Muscle of leg (tissue), 11 donors: ENCODE data around the gene ADO. TPM values are rescaled to one million over a fixed set of nuclear protein-coding genes. Genes with fewer than 3 reads are reported as not detected.

ENCODE experiments used
- DNase-seq: peaks from one replicate; pipeline ENCODE4 v3.0.0; 2013
- H3K27ac ChIP-seq: one replicate; pipeline ENCODE4 v1.5.1; 2013; ENCODE audit warnings: mild to moderate bottlenecking, low read length, control low read depth
- H3K27me3 ChIP-seq: one replicate; pipeline ENCODE4 v1.6.1; 2013; ENCODE audit warnings: low read length; ENCODE audit not compliant: control insufficient read depth, insufficient read depth
- H3K36me3 ChIP-seq: one replicate; pipeline ENCODE4 v1.6.1; 2013; ENCODE audit warnings: low read length; ENCODE audit not compliant: control insufficient read depth, insufficient read depth
- H3K4me1 ChIP-seq: one replicate; pipeline ENCODE4 v1.6.1; 2013; ENCODE audit warnings: low read length; ENCODE audit not compliant: control insufficient read depth, insufficient read depth
- H3K4me3 ChIP-seq: one replicate; pipeline ENCODE4 v1.5.1; 2013; ENCODE audit warnings: low read length, control low read depth
- H3K9me3 ChIP-seq: replicated peaks from 2 replicates; pipeline ENCODE4 v1.6.1; 2013; ENCODE audit warnings: low read depth, low read length; ENCODE audit not compliant: control insufficient read depth
- WGBS: methylation state at CpG from one replicate; pipeline ENCODE4 v1.1.5; 2013; ENCODE audit warnings: missing lambda C conversion rate; ENCODE audit not compliant: insufficient coverage; 5-methylcytosine and 5-hydroxymethylcytosine counted together
- polyA plus RNA-seq, 8 donors: library from polyadenylated mRNA; unstranded; fragments of 120-200 nt; gene quantifications; one replicate each; pipeline versions ENCODE4 v1.2.1 to v1.2.3, GENCODE V29; 2013; ENCODE audit warnings: inconsistent platforms in 1 of 8, low replicate concordance in 1 of 8; ENCODE audit not compliant: insufficient read length in 8 of 8, insufficient read depth in 1 of 8
- total RNA-seq: library from RNA; stranded (reverse); fragments of 120-200 nt; gene quantifications from one replicate; pipeline ENCODE4 v1.2.4, GENCODE V29; 2013

Gene ADO
- total and polyA plus RNA-seq, 9 donors: 14.3 to 19.5 (median 16.6) TPM

- Histone ChIP-seq H3K27ac (no peak overlapping the region), H3K27me3 (no peaks in the 10 kb centered on the region), H3K36me3 (no peaks in the 10 kb centered on the region), H3K4me1 (no peaks in the 10 kb centered on the region), H3K4me3 (no peak overlapping the region), H3K9me3 (no peaks in the 10 kb centered on the region)
- no peak for DNase-seq
- 38% methylated on average over 1 of the region's 2 CpGs for WGBS
Observed at GRCh38 chr10:62831346-62831745, 26.8 kb downstream of the ADO start.

DNA sequence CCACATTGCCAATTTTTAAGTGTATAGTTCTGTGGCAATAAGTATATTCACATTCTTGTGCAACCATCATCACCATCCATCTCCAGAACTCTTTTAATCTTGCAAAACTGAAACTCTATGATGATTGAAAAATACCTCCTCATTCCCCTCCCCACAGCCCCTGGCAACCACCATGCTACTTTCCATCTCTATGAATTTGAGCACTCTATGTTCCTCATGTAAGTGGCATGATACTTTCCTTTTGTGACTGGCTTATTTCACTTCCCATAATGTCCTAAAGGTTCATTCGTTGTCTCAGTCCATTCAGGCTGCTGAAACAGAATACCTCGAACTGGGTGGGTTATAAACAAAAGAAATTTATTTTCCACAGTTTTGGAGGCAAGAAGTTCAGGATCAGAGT is 35.1 kb downstream of the ADO start:
- H3K36me3 ChIP-seq: no peaks in the 10 kb centered on the region
- no peaks in the 10 kb centered on the region for H3K4me1 ChIP-seq
- H3K9me3 ChIP-seq: no peaks in the 10 kb centered on the region
- no CpG with 5 or more reads among the region's 2 CpGs for WGBS
- no peak for DNase-seq
- no peak overlapping the region for H3K27ac ChIP-seq
- H3K27me3 ChIP-seq: no peaks in the 10 kb centered on the region
- H3K4me3 ChIP-seq: no peak overlapping the region

- Histone ChIP-seq H3K9me3 (peaks cover 4% of the 10 kb centered on the region), H3K27ac (no peak overlapping the region), H3K27me3 (no peaks in the 10 kb centered on the region), H3K36me3 (no peaks in the 10 kb centered on the region), H3K4me1 (no peaks in the 10 kb centered on the region), H3K4me3 (no peak overlapping the region)
- DNase-seq: no peak
- no CpG with 5 or more reads among the region's 1 CpG for WGBS
Observed at GRCh38 chr10:62842983-62843382, 38.5 kb downstream of the ADO start.

DNA sequence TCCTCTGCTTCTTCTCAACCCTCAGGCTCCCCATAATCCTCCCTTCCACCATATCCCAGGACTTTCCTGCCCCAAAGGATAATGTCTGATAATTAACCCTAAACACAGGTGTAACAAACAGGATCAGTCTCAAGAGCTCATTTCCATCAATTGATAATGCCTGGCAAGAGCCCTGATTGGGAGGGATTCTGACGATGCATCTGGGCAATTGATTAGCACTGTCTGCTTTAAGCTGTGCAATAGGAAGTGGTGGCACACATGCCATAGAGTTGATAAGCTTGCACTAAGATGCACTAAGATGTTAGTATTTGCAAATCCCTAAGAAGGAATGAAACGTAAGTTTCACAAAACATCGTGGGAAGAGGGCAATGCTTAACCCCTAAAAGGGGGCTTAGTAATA is 39.1 kb downstream of the ADO start:
- no peaks in the 10 kb centered on the region for H3K4me1 ChIP-seq
- 50% methylated on average over 1 of the region's 3 CpGs for WGBS
- H3K27me3 ChIP-seq: no peaks in the 10 kb centered on the region
- H3K9me3 ChIP-seq: peaks cover 5% of the 10 kb centered on the region
- no peak overlapping the region for H3K4me3 ChIP-seq
- no peak overlapping the region for H3K27ac ChIP-seq
- H3K36me3 ChIP-seq: no peaks in the 10 kb centered on the region
- no peak for DNase-seq

DNA sequence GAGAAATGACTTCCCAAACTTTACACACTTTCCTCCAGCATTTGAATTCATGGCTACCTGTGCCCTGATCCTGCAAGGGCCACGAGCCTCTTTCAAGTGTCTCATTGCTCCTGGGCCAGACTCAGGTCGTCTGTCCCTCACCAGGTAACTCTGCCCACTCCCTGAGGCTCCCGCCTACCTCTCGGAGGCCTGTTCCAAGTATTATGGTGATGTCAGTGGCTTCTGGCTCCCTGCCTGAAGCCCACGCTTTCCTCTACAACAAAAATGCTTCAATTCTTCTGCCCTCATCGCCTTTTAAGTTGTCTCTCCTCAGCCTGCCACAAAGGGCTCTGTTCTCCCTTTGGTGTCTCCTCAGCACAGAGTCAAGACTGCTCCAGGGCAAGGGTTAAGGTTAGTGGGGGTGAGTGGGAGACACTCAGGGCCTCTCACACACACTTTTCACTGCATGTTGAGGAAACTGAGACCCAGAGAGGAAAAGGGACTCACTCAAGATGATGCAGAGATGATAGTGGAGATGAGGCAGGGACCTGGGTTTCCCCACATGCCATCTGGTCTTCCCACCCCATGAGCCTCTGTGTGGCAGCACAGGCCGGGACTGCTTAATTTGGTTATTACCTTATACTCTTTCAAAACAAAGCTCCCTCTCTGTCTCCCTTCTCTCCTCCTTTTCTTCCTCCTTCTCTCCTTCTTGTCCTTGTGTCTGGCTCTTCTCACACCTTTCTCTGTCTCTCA is 39.9 kb downstream of the ADO start:
- Histone ChIP-seq H3K4me3 (no peak overlapping the region), H3K9me3 (peaks cover 5% of the 10 kb centered on the region), H3K27me3 (no peaks in the 10 kb centered on the region), H3K4me1 (no peaks in the 10 kb centered on the region), H3K36me3 (no peaks in the 10 kb centered on the region), H3K27ac (no peak overlapping the region)
- WGBS: 50% methylated on average over 2 of the region's 7 CpGs
- no peak for DNase-seq

DNA sequence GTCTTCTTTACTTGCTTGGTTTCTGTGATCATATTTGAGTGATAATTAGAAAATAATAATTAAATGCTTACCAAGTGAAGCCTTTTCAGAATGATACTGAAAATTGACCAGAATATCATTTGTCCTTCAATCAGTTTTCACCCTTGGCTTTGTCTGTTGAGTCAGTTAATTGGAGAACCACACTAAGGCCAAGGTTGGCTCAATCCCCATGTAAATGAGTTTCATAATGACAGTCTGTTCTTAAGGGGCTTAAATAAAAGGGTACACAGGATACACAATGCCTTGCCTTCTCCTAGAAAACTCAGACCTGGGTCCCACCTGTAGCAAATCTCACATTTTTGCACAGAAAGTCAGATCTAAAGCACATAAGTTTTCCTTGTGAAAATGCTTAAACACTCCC is 42.9 kb downstream of the ADO start:
- Histone ChIP-seq H3K27me3 (no peaks in the 10 kb centered on the region), H3K4me1 (no peaks in the 10 kb centered on the region), H3K36me3 (no peaks in the 10 kb centered on the region), H3K9me3 (peaks cover 5% of the 10 kb centered on the region), H3K27ac (no peak overlapping the region), H3K4me3 (no peak overlapping the region)
- no peak for DNase-seq

GRCh38 chr10:62850646-62851045 is 46.1 kb downstream of the ADO start:
- Histone ChIP-seq H3K4me1 (no peaks in the 10 kb centered on the region), H3K36me3 (no peaks in the 10 kb centered on the region), H3K27me3 (no peaks in the 10 kb centered on the region), H3K27ac (no peak overlapping the region), H3K9me3 (peaks cover 5% of the 10 kb centered on the region), H3K4me3 (no peak overlapping the region)
- DNase-seq: no peak
- 69% methylated on average over 1 of the region's 3 CpGs for WGBS

DNA sequence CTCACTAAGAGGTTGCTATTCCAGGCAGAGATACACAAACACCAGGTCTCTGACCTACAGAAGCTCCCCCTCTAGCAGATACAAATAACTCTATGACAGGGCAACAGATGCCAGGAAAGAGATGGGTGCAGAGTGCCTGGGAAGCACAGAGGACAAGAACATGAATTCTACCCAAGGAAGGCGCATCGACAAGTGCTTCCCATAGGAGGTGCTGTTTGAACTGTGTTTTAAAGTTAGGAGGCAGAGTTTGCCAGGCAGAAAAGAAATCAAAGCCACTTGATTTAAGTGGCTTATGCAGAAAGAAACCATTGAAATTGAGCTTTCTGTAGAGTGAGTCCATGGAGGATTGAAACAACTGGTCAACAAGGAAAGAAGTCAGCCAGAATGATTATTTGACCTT is 46.9 kb downstream of the ADO start:
- no peaks in the 10 kb centered on the region for H3K36me3 ChIP-seq
- no peak overlapping the region for H3K27ac ChIP-seq
- no peaks in the 10 kb centered on the region for H3K4me1 ChIP-seq
- H3K27me3 ChIP-seq: no peaks in the 10 kb centered on the region
- H3K9me3 ChIP-seq: peaks cover 5% of the 10 kb centered on the region
- WGBS: 50% methylated on average over 2 of the region's 2 CpGs
- no peak overlapping the region for H3K4me3 ChIP-seq
- no peak for DNase-seq

DNA sequence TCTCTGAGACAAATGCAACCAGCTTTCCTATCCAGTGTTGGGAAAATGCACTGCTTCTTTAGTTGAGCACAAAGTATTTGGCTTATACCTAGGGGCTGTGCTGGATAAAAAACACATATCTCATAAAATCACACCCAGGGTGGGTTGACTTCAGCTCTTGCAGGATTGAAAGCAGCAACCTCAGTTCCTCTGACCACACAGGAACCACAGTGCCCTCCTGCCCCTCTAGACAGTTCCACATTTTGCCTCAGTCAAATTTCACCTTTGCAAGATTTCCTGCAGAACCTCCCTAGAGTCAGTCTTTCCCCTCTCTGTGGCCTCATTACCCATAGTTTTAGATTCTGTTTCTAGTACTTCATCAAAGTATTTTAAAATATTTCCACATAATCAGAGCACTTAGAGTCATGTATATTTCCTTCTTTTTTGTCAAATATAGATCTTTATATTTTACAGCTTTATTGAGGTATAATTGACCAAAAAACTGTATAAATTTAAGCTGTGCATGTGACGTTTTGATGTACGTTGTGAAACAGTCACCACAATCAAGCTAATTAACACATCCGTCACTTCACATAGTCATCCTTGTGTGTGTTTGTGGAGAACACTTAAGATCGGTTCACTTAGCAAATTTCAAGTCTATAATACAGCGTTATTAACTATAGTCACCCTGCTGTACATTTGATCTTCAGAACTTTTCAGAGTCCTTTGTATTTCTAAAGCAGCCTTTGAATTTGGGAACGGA is 48.6 kb downstream of the ADO start:
- 71% methylated on average over 1 of the region's 6 CpGs for WGBS
- no peak overlapping the region for H3K4me3 ChIP-seq
- no peaks in the 10 kb centered on the region for H3K4me1 ChIP-seq
- H3K9me3 ChIP-seq: no peaks in the 10 kb centered on the region
- H3K27me3 ChIP-seq: no peaks in the 10 kb centered on the region
- H3K36me3 ChIP-seq: no peaks in the 10 kb centered on the region
- no peak for DNase-seq
- no peak overlapping the region for H3K27ac ChIP-seq

- whole genome bisulfite sequencing: 51% methylated on average over 4 of the region's 5 CpGs
Observed at GRCh38 chr10:62853710-62854109, 49.2 kb downstream of the ADO start.

More at GRCh38 chr10:62853710-62854109, 49.2 kb downstream of the ADO start:
- no peak for DNase-seq
- Histone ChIP-seq H3K27ac (no peak overlapping the region), H3K9me3 (no peaks in the 10 kb centered on the region), H3K4me1 (no peaks in the 10 kb centered on the region), H3K36me3 (no peaks in the 10 kb centered on the region), H3K27me3 (no peaks in the 10 kb centered on the region), H3K4me3 (no peak overlapping the region)
